HG02981 (cell line): ENCODE measurements around the gene DNMT3A.

ENCODE experiments used
- ATAC-seq: cut with Tn5 transposase; IDR thresholded peaks from one replicate; pipeline ENCODE4 v1.9.1; 2021; ENCODE audit warnings: mild to moderate bottlenecking, moderate library complexity; ENCODE audit not compliant: unreplicated experiment

Gene DNMT3A

DNA sequence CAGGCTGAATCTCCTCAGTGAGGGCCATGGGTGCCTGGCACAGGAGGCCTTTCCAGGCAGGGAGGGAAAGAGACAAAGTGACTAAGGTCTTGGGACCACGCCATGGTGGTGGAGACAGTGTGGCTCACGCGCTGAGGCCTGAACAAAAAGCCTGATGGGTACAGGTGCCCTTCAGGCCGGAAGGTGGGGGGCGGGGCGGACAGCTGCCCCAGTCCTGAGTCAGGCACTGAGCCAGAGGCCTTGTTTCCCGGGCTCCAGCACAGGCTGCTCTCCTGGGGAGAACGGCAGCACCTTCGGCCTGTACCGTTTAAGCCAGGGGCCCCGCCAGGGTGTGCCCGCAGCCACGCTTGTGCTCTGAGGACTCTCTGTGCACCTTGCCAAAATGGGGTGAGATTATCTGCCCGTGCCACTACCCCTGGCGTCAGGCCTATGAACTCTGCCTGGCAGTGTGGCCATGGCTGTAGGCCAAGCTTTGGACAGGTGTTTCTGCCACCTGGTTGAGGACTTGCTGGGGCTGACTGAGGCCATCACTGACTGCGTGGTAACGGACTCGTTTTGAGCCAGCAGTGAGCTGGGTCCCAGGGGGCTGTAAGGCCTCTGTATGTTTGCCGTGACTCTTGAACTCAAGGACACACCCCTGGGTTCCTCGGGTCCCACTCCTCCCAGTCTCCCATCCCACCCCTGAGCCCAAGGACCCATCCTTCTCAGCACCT, 31.7 kb upstream of the DNMT3A start:
- no peak for ATAC-seq

DNA sequence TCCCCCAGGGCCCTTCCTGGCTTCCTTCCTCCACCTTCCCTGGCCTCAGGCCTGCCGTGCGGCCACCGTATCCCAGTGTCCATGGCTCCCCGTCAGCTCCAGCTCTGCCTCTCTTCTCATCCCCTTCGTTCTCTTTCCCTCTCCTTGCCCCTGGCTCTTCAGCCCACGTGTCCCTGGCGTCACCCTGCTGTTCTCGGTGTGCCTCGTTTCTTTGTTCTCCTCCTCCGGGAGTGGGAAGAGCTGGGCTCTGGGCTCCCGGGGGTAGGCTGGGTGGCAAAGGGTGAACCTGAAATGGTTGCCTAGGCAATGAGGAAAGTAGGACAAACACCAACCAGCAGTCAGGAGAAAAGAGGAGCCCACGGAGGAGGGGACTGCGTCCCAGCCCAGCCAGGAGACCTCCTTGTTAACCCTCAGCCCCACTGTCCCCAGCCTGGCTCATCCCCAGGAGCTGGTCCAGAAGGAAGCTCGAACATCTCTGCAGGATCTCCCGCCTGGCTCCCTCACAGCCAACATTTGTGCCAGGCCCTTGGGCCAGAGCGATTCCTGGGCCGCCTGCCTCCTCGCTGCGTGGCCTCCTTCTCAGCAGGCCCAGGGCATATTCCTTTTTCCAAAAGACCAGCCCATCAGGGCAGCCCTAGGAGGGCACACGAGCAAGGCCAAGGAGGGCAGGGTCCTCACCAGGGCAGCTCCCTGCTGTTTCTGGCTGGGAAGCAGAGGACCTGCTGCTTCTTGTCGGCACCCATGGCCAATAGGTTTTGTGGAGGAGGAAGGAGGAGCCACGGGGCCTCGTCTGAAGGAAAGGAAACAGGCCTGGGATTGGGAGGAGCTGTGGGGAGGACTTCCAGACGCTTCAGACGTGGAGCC, 30.9 kb upstream of the DNMT3A start:
- ATAC-seq: no peak

DNA sequence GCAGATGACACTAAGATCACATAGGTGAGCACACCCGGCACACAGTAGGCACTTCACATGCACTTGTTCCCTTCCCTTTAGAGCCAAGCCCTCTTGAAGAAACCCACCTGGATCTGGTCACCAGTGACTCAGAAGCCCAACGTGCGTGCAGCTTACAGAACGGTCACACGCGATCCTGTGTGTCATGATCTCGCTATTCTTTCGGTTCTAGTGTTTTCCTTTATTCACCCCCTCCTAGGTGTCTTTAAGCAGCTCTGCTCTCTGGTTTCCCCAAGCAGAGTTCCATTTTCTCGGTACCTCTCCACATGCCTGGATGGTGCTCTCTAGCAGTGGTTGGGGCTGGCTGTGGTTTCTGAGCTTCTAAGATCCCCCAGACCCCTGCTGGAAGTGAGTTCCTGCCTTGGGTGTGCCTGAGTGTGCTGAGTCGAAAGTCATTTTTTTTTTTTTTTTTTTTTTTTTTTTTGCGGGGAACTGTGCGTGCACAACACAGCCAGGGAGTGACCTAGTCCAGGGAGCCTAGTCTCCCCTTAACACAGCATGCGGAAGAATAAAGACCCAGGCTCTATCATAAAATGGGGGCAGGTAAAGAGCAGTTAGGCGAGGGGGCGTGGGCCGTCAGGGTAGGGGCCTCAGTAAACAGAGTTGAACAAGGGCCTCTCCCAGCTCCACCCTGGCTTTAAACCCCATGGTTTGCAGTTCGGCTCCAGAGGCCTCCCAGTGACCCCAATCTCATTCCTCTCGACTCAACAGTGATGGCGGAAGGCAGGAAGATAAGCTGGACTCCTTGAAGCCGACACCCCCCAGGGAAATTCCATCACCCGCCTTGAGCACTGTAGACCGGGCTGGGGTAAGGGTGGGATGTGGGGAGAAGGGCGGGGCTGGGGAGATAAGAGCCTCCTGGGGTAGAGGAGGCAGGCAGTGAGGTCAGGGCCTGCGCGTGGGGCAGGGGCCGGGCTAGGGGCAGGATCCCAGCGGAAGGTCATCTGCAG, 29.8 kb upstream of the DNMT3A start:
- ATAC-seq: no peak

DNA sequence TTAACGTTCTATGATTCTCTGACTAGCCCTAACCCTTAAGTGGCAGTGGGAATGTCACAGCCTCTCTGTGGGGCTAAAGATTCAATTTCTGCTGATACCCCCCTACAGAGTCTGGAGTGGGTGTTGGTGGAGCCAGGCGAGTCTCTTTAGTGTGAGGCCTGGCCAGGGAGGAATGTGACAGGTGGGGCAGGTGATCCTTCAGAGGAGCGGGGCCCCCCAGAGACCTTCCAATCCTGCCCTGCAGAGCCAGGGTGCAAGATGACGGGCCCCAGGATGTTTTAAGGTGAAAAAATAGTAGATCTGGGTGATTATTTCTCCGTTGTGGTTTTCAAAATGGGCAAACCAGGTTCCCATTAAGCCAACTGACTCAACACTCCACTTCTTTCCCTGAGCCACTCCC, 28.2 kb upstream of the DNMT3A start:
- no peak for ATAC-seq

DNA sequence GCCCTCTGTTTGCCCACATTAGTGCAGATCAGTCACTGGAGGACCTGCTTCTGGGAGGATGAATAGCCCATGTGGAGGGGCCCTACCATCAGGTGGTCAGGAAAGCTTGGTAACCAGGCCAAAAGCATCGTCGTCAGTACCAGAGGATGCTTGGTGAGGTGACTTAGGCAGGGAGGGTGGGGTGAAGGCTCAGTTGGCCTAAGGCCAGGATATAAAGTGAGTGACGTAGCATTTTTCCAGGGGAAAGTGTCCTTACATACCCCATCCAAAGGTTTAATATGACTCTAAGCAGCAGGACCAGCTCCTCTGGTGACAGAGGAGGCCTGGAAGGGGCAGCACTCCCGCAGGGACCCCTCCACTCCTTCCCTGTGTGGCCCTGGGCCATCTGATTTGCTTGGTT, 27.7 kb upstream of the DNMT3A start:
- no peak for ATAC-seq

DNA sequence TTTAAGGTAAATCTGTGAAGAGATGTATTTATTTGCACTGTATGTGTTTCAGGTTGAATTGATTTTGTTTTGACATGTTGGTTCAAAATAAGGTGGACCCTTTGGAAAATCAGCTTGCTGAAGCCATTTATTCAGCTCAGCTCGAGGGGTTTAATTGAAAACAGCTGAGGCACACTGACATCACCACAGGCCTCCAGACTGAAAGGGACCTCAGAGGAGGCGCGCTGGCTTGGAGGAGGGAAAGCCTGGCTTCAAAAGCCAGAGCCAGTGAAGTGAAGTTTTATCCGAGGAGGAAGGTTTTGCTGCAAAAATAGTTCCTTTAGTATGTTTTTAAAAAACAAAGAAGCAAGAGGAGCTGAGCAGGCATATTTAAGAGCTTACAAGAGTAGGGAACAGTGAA, 26.9 kb upstream of the DNMT3A start:
- ATAC-seq: no peak

DNA sequence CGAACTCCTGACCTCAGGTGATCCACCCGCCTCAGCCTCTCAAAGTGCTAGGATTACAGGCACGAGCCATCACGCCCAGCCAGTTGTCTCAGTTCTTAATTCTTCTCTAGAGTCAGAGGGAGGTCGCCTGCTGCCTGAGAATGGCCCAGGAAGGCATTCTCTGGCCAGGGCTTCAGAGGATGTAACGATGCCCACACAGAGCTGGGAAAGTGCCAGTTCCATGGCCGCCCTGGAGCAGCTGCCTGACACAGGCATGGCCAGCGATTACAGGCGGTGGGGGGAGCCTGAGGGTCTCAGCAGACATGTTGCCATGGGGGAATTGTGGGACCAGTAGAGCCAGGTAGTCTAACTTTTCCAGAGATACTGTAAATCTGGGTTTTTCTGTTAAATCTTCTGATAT, 25.6 kb upstream of the DNMT3A start:
- ATAC-seq: no peak

DNA sequence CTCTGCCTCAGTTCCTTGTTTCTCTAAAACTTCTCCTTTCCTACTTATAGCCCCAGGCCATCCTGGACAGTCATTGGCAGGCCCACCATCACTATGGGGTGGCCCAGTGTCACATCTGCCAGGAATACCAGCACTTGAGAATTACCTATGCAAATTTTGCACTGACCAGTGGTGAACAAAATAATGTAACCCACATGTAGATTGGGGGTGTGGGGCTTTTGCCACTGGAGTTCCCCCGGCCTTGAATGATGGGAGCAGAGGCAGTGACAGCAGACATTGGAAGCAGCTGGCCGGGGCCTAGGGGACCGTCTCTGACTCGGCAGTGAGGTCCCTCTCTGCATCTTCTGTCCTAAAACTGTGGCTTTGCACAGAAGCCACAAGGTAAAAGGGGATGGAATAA, 24.9 kb upstream of the DNMT3A start:
- no peak for ATAC-seq

DNA sequence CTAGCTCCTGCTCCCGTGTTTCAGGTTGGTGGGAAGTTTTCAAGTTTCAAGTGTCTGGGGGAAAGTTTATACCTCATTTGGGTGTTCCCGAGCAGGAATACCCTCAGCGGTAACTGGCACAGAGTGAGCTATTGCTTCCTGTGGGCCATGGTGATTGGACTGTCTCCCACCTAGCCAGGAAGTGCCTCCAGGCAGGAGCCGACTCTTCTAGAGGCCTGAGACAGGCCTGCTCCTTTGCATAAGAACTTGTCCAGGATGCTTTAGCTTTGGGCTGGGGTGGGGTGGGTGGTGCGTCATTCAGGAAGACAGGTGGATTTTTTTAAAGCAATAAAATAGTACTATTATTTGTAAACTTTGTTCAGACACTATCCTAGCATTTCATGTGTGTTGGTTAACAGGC, 23.5 kb upstream of the DNMT3A start:
- ATAC-seq: no peak

DNA sequence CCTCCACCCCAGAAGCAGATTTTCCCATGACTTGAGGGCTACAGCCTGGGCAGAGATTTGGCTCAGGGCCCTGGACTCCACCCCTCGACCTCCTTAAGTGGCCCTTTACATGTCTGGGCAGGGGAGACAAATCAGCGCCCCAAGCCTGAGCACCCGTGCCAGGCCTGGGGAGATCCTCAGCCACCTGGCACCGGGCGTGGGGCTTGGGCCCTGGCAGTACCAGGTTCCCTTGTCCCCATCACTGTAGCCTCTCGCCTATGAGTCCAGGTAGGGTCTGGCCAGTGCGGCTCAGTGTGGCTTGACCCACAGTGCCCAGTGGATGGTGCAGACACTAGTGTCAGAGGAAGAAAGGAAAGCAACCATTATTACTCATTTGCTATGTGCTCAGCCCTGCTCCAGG, 22.0 kb upstream of the DNMT3A start:
- ATAC-seq: no peak

DNA sequence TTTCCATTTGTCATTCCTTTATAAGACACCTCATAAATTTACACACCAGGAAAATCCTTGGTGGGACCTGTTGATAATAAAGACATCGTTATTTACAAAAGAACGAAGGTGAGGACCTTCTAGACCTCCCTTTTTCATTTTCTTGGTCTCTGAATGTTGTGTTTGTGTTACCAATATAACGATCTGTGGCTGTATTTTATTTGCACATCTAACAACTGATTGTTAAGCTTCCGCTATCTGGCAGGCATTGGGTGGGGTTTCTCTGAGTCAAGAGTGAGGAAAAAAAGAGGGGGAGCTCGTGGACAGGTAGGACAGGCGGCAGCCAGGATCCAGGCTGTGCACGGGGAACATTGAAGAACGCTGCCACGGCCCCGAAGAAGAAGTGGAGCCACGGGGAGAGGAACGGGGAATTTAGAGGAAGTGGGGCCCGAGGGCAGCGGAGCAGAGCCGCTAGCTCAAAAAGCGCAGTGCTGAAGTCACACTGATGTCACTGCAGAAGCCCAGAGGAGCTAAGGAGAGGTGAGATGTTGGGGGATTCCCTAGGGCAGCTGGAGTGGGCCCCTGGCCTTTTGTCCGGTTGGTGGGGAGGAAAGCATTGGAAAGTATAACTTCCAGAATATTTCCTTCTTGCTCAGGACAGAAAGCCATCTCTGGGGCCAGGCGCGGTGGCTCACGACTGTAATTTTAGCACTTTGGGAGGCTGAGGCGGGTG, 20.9 kb upstream of the DNMT3A start:
- ATAC-seq: peak; percentile 66

DNA sequence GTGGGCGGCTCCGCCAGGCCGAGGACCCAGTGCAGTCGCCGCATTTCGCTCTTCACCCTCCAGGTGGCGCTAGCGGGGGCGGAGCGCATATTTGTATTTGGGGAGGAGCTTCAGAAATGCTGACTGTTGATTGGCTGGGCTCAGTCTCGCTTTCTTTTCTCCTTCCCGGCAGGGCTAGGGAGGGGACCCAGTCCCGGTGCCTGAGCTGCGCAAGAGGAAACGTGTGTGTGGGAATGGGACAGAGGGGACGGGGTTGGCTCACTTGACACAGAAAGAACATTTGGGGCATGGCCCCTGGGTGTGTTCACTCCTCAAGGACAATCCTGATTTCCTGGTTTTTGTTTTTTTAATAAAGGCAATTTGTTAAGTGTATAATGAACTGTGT, 20.3 kb upstream of the DNMT3A start:
- ATAC-seq: peak; percentile 84

DNA sequence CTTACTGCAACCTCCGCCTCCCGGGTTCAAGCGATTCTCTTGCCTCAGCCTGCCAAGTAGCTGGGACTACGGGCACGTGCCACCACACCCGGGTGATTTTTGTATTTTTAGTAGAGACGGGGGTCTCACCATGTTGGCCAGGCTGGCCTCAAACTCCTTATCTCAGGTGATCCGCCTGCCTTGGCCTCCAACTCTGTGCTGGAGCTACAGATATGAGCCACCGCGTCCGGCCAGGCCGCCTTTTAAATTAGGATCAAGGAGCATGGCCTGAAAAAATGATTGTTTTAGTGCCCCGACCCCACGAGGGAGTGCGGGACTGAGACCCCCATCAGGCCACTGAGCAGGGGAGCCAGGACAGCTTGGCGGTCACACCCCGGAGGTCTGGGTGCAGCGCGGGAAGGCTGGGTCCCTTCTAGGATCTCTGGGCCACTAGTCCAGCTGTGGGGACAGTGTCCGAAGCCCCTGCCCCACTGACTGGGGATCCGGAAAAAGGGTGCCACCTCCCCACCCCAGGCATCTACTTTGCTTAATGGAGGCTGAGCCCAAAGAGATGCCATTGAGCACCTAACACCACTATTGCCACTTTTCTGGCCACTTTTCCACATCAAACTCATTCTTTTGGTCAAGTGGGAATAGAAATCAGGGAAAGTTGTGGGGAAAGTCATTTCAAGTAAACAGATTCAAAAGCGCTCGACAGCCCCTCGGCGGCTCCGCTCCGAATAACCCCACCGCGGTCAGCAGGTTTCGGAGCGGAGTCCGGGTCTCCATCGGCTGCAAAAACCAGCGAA, 19.7 kb upstream of the DNMT3A start:
- no peak for ATAC-seq

DNA sequence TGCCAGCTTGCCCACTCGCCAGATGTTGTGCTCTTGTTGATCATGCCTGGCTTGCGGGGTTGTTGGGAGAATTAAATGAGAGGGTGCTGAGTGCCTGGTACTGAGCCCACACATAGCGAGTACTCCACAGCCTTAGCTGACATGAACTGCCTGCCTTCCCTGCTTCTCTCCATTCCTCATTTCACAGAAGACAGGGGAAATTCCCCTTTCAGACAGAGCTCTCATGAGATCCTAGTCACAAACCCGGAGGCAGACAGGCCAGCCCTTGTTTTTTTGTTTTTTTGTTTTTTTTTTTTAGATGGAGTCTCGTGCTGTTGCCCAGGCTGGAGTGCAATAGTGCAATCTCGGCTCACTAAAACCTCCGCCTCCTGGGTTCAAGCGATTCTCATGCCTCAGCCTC, 17.1 kb upstream of the DNMT3A start:
- ATAC-seq: no peak

DNA sequence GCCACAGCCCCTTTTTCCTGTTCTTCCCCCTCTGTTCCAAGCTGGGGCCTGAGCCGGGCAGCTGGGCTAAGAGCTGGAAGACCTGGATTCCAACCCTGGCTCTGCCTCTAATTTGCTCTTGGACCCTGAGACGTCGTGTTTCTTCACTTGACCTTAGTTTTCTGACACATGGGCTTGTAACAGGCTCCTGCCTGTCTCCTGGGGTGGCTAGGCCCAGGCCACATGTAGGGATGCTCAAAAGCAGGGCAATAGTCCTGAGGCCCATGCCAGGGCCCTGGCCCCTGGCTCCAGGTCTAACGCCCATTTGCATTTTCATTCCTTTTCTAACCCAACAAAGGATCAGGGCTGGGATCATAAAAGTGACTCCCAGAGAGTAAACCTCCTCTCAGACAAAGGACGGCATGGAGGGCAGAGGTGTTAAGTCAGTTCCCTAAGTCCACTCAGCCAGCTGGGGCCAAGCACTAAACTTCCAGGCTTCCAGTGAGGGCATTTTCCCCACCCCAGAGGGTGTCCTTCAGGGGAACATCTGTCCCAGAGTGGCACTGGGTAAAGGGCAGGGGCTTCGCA, 16.6 kb upstream of the DNMT3A start:
- ATAC-seq: no peak

DNA sequence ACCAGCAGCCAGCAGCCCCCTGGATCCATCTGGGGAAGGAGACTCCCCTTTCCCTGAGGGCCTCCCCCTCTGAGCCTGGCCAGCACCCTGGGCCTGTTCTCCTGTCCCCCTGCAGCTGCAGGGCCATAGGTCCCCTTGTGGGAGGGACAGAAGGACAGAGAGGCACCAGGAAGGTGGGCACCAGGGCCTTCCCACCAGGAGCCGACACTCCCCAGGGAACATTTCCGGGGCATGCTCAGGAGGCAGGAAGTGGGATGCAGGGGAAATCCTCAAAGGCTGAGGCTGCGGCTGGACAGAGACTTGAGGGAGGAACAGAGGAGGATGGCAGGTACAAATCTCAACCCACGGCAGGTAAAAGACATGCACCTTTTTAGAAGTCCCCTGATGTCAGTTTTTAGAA, 14.4 kb upstream of the DNMT3A start:
- no peak for ATAC-seq

DNA sequence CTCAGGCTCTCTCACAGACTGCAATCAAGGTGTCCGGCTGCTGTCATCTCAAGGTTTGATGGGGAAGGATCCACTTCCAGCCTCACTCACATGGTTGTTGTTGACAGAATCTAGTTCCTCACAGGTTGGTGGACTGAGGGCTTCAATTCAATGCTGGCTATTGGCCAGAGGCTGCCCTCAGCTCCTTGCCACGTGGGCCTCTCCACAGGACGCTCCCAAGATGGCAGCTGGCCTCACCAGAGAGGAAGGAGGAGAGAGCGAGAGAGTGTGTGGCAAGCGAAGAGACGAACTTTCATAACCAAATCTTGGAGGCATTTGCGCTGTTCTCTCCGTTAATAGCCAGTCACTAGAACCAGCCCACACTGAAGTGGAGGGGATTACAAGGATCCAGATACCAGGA, 13.5 kb upstream of the DNMT3A start:
- no peak for ATAC-seq

DNA sequence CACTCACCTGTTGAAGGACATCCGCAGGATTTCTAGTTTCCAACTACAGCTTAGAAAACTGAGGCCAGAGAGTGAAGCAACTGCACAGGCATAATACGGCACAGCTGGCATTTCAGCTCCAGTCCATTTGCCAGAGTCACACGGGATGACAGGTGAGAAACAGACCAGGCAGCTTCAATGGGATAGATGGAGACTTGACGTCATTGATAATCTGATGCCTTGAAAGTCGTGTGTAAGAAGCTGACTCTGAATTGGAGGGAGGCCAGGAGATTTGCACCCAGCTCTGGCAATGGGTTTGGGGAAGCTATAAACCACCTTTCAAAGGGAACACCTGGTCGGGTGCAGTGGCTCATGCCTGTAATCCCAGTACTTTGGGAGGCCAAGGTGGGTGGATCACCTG, 12.4 kb upstream of the DNMT3A start:
- no peak for ATAC-seq

DNA sequence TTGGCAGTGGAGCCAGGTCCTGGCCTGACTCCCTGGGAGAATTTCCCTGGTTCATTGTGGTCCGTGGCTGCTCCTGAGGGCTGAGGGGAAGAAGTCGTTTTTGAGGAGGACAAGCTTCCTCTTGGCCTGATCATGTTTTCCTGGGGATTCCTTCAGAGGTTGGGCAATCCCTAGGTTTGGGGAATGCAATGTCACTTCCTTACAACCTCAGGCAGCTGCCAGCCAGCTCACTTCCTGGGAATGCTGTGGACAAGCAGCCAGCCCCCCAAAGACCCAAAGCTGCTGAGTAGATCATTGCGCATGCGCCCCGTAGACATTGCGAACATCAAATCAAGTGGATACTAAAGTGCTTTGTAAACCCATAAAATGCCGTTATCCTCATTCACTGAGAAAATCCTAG, 7.7 kb upstream of the DNMT3A start:
- no peak for ATAC-seq

DNA sequence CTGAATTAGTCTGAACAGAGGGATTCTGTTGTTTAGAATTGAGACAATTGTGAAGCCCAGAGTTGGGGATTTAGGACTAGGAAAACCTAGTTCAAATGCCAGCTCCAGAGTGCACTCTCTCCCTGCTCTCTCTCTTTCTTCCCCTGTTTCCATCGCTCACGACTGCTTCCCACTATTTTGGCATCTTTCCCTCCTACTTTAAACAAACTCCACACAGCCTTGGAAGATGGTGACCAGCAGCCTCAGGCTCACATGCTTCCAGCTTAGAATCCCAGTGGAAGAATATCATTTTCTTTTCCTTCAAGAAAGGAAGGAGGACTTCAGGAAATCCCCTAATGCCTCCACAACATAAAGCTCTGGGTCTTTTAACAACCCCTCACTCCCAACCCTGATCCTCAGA, 6.1 kb upstream of the DNMT3A start:
- ATAC-seq: no peak
